Epithelial cell of esophagus (primary cell): ENCODE data around the gene TP63.

Experiments used
- DNase-seq: peaks from one replicate; pipeline ENCODE4 v3.0.0; 2010; ENCODE audit warnings: low read depth
- H3K4me3 ChIP-seq: 2 replicates; pipeline ENCODE4 v1.5.1; 2011; ENCODE audit warnings: mild to moderate bottlenecking, low read length, control low read depth
- TF ChIP-seq, protein P1 (sequence below): IDR thresholded peaks from 2 replicates; pipeline ENCODE4 v1.5.1; 2011; ENCODE audit warnings: low read depth, mild to moderate bottlenecking, low read length, control low read depth, inconsistent platforms; ENCODE audit not compliant: insufficient read depth; ENCODE audit errors: missing control alignments

Gene TP63

DNA sequence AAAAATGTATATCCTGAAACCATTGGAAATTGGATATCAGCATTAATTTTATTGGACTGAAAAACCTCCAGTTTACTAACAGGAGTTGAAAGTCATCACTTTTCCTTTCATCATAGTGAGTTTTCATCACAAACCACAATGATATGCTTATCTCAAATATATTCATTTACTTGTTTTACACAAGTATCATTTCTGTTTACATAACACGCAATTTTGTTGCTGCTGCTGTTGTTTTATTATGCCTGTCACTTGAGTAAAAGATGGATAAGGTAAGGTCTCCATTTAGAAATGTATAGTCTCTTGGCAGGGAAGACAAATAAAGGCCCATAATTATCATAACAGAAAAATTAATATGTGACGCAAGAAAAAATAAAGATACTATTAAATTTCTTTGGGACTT, 199.2 kb downstream of the TP63 start:
- TF ChIP-seq, protein P1, sequence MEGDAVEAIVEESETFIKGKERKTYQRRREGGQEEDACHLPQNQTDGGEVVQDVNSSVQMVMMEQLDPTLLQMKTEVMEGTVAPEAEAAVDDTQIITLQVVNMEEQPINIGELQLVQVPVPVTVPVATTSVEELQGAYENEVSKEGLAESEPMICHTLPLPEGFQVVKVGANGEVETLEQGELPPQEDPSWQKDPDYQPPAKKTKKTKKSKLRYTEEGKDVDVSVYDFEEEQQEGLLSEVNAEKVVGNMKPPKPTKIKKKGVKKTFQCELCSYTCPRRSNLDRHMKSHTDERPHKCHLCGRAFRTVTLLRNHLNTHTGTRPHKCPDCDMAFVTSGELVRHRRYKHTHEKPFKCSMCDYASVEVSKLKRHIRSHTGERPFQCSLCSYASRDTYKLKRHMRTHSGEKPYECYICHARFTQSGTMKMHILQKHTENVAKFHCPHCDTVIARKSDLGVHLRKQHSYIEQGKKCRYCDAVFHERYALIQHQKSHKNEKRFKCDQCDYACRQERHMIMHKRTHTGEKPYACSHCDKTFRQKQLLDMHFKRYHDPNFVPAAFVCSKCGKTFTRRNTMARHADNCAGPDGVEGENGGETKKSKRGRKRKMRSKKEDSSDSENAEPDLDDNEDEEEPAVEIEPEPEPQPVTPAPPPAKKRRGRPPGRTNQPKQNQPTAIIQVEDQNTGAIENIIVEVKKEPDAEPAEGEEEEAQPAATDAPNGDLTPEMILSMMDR: no peak
- H3K4me3 ChIP-seq: no peak overlapping the region
- DNase-seq: no peak

DNA sequence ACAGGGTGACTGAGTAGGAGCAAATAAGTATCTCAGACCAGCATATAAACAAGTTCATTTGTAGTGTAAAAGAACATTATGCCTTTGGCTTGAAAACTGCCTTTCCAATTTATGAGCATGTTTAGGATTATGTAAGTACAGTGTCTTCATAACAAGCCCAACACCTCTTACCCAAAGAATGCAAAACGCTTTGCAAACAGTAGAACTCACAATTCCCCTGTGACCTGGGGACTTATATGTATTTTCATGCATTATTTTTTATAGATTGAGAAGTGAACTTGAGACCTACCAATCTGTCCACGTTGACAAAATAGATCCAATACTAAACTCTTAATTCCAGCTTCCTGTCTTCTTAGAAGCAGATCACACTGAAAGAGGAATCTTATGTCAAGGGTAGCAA, 202.1 kb downstream of the TP63 start:
- peak; percentile 70 for DNase-seq
- no peak overlapping the region for H3K4me3 ChIP-seq
- TF ChIP-seq, protein P1: no peak

DNA sequence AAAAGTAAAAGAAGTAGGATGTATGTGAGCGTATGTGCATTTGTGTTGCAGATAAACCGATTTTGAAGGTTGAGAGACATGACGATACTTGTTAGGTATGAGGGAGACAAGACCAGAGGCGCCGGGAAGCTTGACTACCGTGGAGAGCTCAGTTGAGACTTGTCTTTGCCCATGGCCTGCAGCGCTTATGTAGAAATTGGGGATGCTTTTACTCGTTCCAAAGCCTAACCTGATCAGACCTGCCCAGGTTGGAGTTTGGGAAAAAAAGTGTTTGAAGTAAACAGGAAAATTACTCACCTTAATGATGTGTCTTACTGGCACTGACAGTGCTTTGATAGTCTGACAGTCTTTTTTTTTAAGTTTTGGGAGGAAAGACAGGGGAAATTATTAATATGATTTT, 202.8 kb downstream of the TP63 start:
- no peak overlapping the region for H3K4me3 ChIP-seq
- TF ChIP-seq, protein P1: no peak
- DNase-seq: peak; percentile 100

- TF ChIP-seq, protein P1: no peak
- H3K4me3 ChIP-seq: peak overlapping the region; percentile 3
- peak; percentile 50 for DNase-seq
These were observed 203.3 kb downstream of the TP63 start for GRCh38 chr3:189834462-189834861.

DNA sequence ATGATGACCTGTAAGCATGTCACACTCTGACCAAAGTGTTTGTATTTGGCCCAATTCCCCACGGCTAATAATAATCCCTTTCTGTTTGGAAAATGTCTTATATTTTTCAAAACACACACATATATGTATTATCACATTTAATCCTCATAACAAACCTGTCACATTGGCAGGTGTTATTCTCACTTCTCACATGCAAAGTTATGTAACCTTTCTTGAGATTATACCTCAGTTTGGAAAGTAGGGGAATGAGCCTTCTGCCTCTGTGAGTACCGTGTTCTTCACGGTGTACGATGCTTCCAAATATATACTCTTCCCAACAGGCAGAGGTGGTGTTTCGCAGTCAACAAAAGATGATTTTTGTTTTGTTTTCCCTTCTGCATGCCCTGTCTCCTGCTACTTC, 205.6 kb downstream of the TP63 start:
- H3K4me3 ChIP-seq: no peak overlapping the region
- no peak for DNase-seq
- TF ChIP-seq, protein P1: no peak

GRCh38 chr3:189838291-189838690, 207.1 kb downstream of the TP63 start:
- TF ChIP-seq, protein P1: no peak
- H3K4me3 ChIP-seq: no peak overlapping the region
- peak; percentile 72 for DNase-seq

DNA sequence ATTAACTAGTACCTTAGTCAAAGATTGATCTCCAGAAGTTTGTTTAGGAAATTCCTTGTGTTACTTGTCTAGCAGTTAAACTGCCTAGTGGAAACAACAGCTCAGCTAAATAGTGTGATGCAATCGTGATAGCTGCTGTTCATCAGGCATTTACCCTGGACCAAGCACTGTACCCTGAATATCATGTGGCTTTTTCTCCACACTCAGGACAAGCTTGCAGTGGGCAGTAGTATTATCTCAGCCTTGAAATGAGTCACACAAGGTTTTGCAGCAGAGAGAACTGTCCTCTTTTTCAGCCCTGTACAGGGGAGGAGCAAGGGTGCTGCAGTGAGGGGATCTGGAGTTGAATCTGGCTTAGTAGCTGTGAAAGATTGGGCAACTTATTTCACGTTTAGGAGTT, 208.4 kb downstream of the TP63 start:
- TF ChIP-seq, protein P1: no peak
- H3K4me3 ChIP-seq: no peak overlapping the region
- DNase-seq: peak; percentile 87
